ENCODE results near the gene DOLPP1.
"Not testable (repeated sequence)": the region's sequence is repeated elsewhere in the genome, so short reads cannot be mapped to it uniquely, and the experiment has no call there.

The DOLPP1 gene

DNA sequence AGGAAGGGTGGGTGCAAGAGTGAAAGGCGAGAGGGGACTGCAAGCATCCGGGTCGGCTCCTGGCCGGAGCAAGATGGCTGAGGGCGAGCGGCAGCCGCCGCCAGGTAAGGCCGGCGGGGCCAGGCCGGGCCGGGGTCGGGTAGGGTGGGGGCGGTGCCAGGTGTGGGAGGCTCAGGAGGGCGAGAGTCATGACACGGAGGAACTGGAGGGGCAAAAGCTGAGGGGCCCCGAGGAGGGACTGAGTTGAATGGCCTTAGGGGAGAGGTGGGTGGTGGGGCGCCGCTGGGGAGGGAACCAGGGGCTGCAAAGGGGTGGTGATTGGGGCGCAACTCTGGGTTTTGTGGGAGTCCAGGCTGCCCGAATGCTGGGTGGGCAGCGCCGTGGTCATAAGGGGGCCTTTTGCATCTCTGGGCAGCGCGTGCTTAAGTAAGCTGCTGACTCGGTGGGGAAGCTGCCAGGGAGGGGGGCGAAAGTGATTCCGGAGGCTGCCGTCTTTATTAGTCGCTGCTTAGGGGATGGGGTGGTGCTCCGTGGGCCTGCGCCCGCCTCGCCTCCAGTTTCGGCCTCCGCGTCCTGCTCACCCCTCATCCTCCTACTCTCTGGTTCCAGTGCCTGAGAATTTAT, 30.7 kb downstream of the DOLPP1 start:
- DNase-seq (ENCODE audit: low read depth in 2 of 2): peak in 1 of 2 donors; percentile 9

DNA sequence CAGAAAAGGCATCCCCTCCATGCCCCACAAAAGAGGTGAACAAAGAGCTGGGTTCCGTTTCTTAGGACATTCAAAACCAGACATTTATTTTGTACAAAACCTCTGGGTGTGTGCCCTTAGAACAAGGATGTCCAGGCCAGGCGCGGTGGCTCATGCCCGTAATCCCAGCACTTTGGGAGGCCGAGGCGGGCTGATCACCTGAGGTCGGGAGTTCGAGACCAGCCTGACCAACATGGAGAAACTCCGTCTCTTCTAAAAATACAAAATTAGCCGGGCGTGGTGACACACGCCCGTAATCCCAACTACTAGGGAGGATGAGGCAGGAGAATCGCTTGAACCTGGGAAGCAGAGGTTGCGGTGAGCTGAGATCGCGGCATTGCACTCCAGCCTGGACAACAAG, 31.6 kb downstream of the DOLPP1 start:
- DNase-seq (ENCODE audit: low read depth in 2 of 2): not testable (repeated sequence)

- DNase-seq (ENCODE audit: low read depth in 2 of 2): no peak
These were observed 32.9 kb downstream of the DOLPP1 start for GRCh38 chr9:129113645-129114304.

DNA sequence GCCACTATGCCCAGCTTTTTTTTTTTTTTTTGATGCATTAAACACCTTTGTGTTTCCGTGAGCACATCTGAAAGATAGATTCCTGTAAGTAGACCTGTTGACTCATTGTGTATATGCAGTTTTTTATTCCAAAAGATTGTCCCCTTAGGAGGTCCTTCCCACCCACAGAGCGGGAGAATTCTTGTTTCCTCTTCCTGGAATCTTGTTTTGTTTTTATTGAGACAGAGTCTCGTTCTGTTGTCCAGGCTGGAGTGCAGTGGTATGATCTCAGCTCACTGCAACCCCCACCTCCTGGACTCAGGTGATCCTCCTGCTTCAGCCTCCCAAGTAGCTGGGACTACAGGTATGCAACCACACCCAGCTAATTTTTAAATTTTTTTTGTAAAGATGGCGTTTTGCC, 37.9 kb downstream of the DOLPP1 start:
- DNase-seq (ENCODE audit: low read depth in 2 of 2): no peak

DNA sequence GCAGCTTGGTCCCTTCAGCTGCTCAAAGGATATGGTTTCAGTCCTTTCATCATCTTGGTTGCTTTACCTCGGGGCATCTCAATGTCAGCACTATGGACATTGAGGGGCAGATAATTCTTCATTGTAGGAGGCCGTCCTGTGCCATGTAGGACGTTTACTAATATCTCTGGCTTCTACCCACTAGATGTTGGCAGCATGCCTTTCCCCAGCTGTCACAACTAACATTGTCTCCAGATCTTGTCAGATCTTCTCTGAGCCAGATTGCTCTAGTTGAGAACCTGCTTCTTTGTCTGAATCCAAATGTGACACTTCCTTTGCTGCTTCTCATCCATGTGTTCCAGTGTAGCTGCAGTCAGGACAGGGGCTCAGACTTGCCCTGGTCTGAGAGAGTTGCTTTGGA, 40.6 kb downstream of the DOLPP1 start:
- DNase-seq (ENCODE audit: low read depth in 2 of 2): no peak

DNA sequence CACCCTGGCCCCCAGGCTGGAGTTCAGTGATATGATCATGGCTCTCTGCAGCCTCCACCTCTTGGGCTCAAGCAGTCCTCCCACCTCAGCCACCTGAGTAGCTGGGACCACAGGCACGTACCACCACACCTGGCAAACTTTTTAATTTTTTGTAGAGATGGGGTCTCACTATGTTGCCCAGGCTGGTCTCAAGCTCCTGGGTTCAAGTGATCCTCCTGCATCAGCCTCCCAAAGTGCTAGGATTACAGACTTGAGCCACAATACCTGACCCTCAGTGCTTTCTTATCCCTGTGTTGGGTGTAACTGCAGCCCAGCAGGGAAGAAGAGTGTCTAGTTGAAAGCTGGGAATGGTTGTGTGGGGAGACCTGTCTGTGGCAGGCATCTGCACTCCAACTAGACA, 41.2 kb downstream of the DOLPP1 start:
- no peak for DNase-seq (ENCODE audit: low read depth in 2 of 2)

DNA sequence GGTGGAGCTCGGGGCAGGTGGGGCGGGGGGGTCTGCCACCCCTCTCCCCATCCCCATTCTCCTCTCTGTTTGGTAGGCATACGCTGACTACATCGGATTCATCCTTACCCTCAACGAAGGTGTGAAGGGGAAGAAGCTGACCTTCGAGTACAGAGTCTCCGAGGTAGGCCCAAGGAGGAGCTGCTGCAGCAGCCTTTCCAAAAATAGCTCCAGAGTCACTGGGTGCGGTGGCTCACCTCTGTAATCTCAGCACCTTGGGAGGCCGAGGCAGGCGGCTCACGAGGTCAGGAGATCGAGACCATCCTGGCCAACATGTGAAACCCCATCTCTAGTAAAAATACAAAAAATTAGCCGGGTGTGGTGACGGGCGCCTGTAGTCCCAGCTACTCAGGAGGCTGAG, 42.1 kb downstream of the DOLPP1 start:
- DNase-seq (ENCODE audit: low read depth in 2 of 2): not testable (repeated sequence)

GRCh38 chr9:129124506-129125069, 43.7 kb downstream of the DOLPP1 start:
- no peak for DNase-seq (ENCODE audit: low read depth in 2 of 2)

- no peak for DNase-seq (ENCODE audit: low read depth in 2 of 2)
These were observed 44.6 kb downstream of the DOLPP1 start for GRCh38 chr9:129125478-129125877.

DNA sequence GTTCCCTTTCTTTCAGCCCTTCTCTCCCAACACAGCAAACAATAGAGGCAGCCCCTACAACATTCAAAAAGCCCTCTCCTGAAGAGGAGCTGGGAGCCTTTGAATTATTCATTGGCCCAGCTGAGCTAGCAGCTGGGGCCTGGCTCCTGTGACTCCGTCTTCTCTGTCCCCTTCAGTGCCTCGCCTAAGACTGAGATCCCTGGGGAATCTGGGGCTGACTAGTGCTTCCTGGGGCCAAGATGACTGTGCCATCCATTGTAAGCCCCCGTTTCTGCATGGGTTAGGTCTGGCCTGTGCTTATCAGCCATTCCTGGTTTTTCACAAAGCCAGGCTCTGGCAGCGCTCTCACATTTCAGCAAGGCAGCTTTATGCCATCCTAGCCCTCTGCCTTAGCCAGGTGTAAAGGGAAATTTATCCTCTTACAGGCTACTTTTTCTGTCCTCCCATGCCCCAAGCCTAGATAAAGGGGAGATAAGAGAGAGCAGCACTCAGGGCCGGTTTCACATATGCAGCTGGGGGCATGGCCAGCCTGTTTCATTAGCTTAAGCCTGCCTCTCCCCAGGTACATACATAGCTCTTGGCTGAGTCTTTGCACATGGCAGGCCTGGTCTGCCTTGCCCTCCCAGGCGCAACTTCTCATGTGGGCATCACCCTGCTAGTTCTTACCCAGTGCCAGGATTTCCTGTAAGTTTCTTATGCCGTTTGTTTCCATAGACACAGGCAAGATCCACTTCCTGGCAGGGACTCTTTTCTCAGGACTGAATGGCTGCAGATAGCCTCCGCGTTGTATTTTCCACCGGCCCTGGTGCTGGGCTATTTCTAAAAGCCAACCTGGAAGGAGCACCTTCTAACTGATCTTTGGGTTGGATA, 46.1 kb downstream of the DOLPP1 start:
- DNase-seq (ENCODE audit: low read depth in 2 of 2): no peak

GRCh38 chr9:129128689-129129088, 47.8 kb downstream of the DOLPP1 start:
- no peak for DNase-seq (ENCODE audit: low read depth in 2 of 2)

- DNase-seq (ENCODE audit: low read depth in 2 of 2): not testable (repeated sequence)
These were observed 49.4 kb downstream of the DOLPP1 start for GRCh38 chr9:129130271-129130670.

DNA sequence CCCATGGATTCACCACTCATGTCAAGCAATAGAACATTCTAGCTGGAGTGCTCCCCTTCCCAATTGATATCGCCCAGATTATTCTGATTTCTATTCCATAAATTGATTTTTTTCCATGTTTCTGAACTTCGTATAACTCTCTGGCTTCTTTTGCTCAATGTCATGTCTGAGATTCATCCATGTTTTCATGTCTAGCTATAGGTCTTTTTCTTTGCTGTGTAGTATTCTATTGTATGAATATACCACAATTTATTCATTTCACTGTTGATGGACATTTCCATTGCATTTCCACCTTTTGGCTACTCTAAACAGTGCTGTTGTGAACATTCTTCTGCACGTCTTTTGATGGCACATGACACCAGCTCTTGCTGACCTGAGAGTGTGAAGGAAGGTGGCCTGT, 49.9 kb downstream of the DOLPP1 start:
- no peak for DNase-seq (ENCODE audit: low read depth in 2 of 2)

GRCh38 chr9:129131300-129132145, 50.6 kb downstream of the DOLPP1 start:
- peak; percentile 70 to 77 for DNase-seq (ENCODE audit: low read depth in 2 of 2)

GRCh38 chr9:129133082-129133481, 52.2 kb downstream of the DOLPP1 start:
- DNase-seq (ENCODE audit: low read depth in 2 of 2): no peak

- DNase-seq (ENCODE audit: low read depth in 2 of 2): no peak
These were observed 54.6 kb downstream of the DOLPP1 start for GRCh38 chr9:129135476-129135875.

- no peak for DNase-seq (ENCODE audit: low read depth in 2 of 2)
These were observed 55.6 kb downstream of the DOLPP1 start for GRCh38 chr9:129136446-129137035.

DNA sequence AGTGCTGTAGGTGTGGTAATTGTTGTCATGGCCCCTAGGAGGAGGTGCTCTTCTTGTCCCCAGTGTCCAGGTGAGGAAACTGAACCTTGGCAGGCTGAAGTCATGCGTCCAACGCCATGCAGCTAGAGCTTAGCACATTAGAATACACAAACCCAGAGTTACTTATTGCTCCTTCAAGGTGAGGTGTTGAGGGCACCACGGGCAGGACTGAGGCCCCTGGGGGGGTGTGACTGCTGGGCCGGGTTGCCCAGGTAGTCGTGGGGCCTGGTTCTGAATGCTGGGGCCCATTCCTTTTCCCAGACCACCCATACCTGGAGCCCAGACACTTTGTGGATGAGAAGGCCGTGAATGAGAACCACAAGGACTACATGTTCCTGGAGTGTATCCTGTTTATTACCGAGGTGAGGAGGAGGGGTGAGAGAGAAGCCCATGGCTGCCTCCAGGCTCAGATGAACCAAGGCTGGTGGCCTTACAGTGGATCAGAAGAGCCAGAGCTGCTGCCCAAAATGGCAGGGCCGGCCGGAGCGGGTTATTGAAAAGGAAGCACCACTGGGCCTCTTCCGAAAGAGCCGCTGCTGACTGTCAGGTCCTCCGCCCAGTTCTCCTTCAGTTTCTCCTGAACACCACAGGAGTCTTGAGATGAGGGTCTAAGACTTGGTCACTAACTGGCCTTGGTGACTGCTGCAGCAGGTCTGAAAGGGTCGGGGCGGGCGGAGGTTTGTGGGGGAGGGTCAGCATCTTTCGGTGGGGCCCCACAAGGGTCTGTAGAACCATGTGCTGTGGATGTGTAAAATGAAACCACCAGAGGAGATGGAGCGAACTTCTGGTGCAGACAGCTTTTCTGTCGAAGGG, 56.6 kb downstream of the DOLPP1 start:
- DNase-seq (ENCODE audit: low read depth in 2 of 2): no peak

DNA sequence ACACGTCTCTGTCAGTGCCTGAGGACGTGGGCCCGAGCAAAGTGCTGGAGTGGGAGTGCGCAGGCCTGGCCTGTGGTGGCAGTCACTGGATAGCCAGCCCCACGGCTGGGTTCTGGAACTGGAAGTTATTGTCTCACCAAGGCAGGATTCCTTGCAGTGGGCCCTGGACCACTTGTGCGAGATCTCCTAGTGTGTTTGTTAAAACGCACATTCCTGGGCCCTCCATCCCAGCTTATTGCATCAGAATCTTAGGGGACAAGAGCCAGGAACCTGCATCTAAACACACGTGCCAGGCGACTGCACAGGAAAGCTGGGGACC, 57.2 kb downstream of the DOLPP1 start:
- DNase-seq (ENCODE audit: low read depth in 2 of 2): no peak

GRCh38 chr9:129138476-129139232, 57.7 kb downstream of the DOLPP1 start:
- no peak for DNase-seq (ENCODE audit: low read depth in 2 of 2)
